Small intestine (tissue), 16 donors: ENCODE results near the gene TSPAN1. TPM values are rescaled to one million over a fixed set of nuclear protein-coding genes. Genes with fewer than 3 reads are reported as not detected.

ENCODE experiments used
- DNase-seq, 2 donors: peaks; one replicate each; pipeline versions ENCODE4 v3.0.0 to v3.0.0-alpha.2; 2013
- FAIRE-seq: peaks from 2 replicates; lab custom pipeline; 2012; peaks lifted over from hg19 to GRCh38; lab: Jason Lieb, UNC
- H3K27ac ChIP-seq, 3 donors: one replicate each; pipeline ENCODE4 v1.5.1; 2013; ENCODE audit warnings: low read length in 2 of 3, mild to moderate bottlenecking in 2 of 3, control low read depth in 1 of 3, inconsistent platforms in 1 of 3, low read depth in 1 of 3, moderate library complexity in 1 of 3
- H3K27me3 ChIP-seq, 3 donors: one replicate each; pipeline ENCODE4 v1.6.1; 2013; ENCODE audit warnings: low read length in 3 of 3, inconsistent platforms in 1 of 3; ENCODE audit not compliant: control insufficient read depth in 3 of 3, insufficient read depth in 3 of 3
- H3K36me3 ChIP-seq, 3 donors: one replicate each; pipeline ENCODE4 v1.6.1; 2013; ENCODE audit warnings: low read length in 3 of 3, inconsistent platforms in 1 of 3, low read depth in 1 of 3, mild to moderate bottlenecking in 1 of 3, moderate library complexity in 1 of 3; ENCODE audit not compliant: control insufficient read depth in 3 of 3, insufficient read depth in 2 of 3
- H3K4me1 ChIP-seq, 3 donors: one replicate each; pipeline ENCODE4 v1.6.1; 2013; ENCODE audit warnings: low read length in 2 of 3, inconsistent platforms in 1 of 3, low read depth in 1 of 3, mild to moderate bottlenecking in 1 of 3, moderate library complexity in 1 of 3; ENCODE audit not compliant: control insufficient read depth in 3 of 3, insufficient read depth in 2 of 3
- H3K4me3 ChIP-seq, 3 donors: one replicate each; pipeline ENCODE4 v1.5.1; 2013; ENCODE audit warnings: low read length in 3 of 3, control low read depth in 1 of 3, inconsistent platforms in 1 of 3, low read depth in 1 of 3, mild to moderate bottlenecking in 1 of 3, moderate library complexity in 1 of 3
- H3K9me3 ChIP-seq, 2 donors: one replicate each; pipeline ENCODE4 v1.6.1; 2013; ENCODE audit warnings: low read depth in 1 of 2, low read length in 1 of 2; ENCODE audit not compliant: control insufficient read depth in 2 of 2, insufficient read depth in 1 of 2
- WGBS, 3 donors: extraction: QIAGEN DNeasy Blood & Tissue Kit; methylation state at CpG; one replicate each; pipeline ENCODE4 v1.1.7; 2013; 5-methylcytosine and 5-hydroxymethylcytosine counted together
- long read RNA-seq, 10 donors: transcript quantifications; one replicate each; lab custom pipeline, GENCODE V29; 2026
- polyA plus RNA-seq, 4 donors: library from polyadenylated mRNA; stranded (reverse) in 3 of 4; unstranded in 1 of 4; fragments of 200-250 nt in 3 of 4; fragments of 120-200 nt in 1 of 4; gene quantifications; one replicate each; pipeline versions ENCODE4 v1.2.1 to v1.2.3, GENCODE V29; 2013
- donor health status: healthy with polysubstance abuse.
- donor health status: control.
- donor health status: control.
- donor health status: Bipolar disorder and iron deficiency.
- donor health status: healthy.

TSPAN1 gene, protein sequence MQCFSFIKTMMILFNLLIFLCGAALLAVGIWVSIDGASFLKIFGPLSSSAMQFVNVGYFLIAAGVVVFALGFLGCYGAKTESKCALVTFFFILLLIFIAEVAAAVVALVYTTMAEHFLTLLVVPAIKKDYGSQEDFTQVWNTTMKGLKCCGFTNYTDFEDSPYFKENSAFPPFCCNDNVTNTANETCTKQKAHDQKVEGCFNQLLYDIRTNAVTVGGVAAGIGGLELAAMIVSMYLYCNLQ
- polyA plus RNA-seq: 100 to 1,000 TPM in 1 of 4 donors, 10 to 100 TPM in 3; 22.7 to 104 (median 52.2) TPM
- long read RNA-seq, donor 1: 0 reads
- long read RNA-seq, donor 2, partial matches to known transcripts: 5 of 6 reads
- long read RNA-seq, donor 2, other reads (novel, unspliced or antisense): 0 of 6 reads
- long read RNA-seq, donor 3, partial matches to known transcripts: 0 of 1 reads
- long read RNA-seq, donor 3, other reads (novel, unspliced or antisense): 0 of 1 reads
- long read RNA-seq, donor 4: 0 reads
- long read RNA-seq, donor 5: 0 reads
- long read RNA-seq, donor 6, partial matches to known transcripts: 11 of 11 reads
- long read RNA-seq, donor 6, other reads (novel, unspliced or antisense): 0 of 11 reads
- long read RNA-seq, donor 7: 0 reads
- long read RNA-seq, donor 8: 0 reads
- long read RNA-seq, donor 9: 0 reads
- long read RNA-seq, donor 10, partial matches to known transcripts: 150 of 158 reads
- long read RNA-seq, donor 10, other reads (novel, unspliced or antisense): 5 of 158 reads

DNA sequence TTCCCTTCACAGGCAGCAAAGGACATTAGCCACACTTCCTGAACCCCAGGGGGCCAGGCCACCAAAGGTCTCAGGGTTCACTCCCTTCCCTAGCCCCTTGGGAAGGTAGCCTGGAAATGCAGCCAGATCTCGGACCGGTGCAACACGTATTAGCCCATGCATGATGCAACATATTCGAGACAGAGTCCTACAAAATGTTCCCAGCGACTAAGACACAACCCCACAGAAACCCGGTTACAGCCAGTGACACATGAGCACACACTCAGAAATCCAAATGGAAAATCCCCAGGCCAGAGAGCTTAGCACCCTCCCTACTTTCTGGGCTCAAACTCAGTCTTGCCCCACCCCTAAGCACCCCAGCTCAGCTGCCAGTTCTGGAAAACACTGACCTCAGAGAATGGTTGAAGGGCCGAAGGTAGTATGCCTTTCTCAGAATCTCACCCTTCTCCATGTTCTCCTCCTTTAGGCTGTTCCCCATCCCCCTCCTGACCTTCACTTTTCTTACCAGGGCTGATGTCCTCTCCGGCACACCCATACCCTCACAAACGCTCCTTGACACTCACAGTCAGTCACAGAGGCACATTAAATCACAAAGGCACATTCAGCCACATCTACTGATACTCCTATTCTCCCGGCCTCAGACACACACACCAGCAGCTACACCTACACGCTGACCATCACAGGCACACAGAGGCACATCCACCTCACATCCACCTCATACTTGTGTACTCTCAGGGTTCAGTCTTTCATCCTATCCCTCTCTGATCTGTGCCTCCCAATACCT lies at the start of gene TSPAN1:
Gene TSPAN1, plus strand, starts transcription at position 640 of the 784 bp plus-strand sequence. CDS start 6,021 bp downstream, outside the sequence.
- 48 to 57% (median 49%) methylated on average over 11 of the region's 11 CpGs for WGBS, 3 donors
- Histone ChIP-seq H3K4me3 (no peak within 1 kb of the TSS), H3K4me1 (peaks cover 0 to 7% (median 0%) of the 10 kb centered on the region in 3 donors), H3K27me3 (no peaks in the 10 kb centered on the region), H3K27ac (peak within 1 kb of the TSS in 1 of 3 donors; percentile 34), H3K9me3 (no peaks in the 10 kb centered on the region), H3K36me3 (peaks cover 0 to 2% (median 0%) of the 10 kb centered on the region in 3 donors)
- DNase-seq (no peak), FAIRE-seq (no peak)

- H3K36me3 ChIP-seq: no peaks in the 10 kb centered on the region
- H3K4me3 ChIP-seq: no peak overlapping the region
- no peaks in the 10 kb centered on the region for H3K9me3 ChIP-seq
- peaks cover 0 to under 1% (median 0%) of the 10 kb centered on the region in 3 donors for H3K4me1 ChIP-seq
- H3K27me3 ChIP-seq: peaks cover 0 to 5% (median 0%) of the 10 kb centered on the region in 3 donors
- 87 to 100% (median 90%) methylated on average over 3 of the region's 3 CpGs for WGBS, 3 donors
- H3K27ac ChIP-seq: no peak overlapping the region
- DNase-seq: no peak
- no peak for FAIRE-seq
These were observed 46.5 kb upstream of the TSPAN1 start for GRCh38 chr1:46128344-46128743.

DNA sequence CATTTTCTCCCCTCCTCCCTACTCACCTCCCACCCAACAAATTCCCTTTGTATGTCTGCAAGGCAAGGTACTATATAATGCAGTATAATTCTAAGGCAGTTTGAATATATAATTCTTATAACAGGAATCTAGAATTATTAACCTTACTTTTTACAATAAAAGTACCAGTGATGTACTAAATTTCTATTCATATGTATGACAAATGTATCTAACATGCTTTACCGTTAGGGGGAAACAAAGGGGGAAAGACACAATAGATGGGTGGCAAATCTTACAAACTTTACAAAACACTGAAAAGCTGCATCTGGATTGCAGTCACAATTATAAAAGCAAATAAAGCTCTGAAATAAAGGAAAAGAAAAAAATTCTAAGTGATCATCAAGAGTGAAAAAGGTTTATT lies 44.8 kb upstream of the TSPAN1 start:
- FAIRE-seq: no peak
- Histone ChIP-seq H3K27ac (no peak overlapping the region), H3K27me3 (peaks cover 0 to 5% (median 0%) of the 10 kb centered on the region in 3 donors), H3K4me1 (peaks cover 0 to 6% (median 5%) of the 10 kb centered on the region in 3 donors), H3K36me3 (no peaks in the 10 kb centered on the region), H3K4me3 (peak overlapping the region in 1 of 3 donors; percentile 84), H3K9me3 (no peaks in the 10 kb centered on the region)
- DNase-seq: no peak
- WGBS, 3 donors: 52 to 86% (median 80%) methylated on average over 1 of the region's 1 CpG

GRCh38 chr1:46130606-46131005 lies 44.3 kb upstream of the TSPAN1 start:
- DNase-seq (peak; percentile 7 to 28), FAIRE-seq (no peak)
- no peaks in the 10 kb centered on the region for H3K9me3 ChIP-seq
- WGBS, 3 donors: 17 to 23% (median 18%) methylated on average over 5 of the region's 5 CpGs
- peak overlapping the region in 1 of 3 donors; percentile 84 for H3K4me3 ChIP-seq
- peaks cover 0 to 5% (median 0%) of the 10 kb centered on the region in 3 donors for H3K27me3 ChIP-seq
- H3K4me1 ChIP-seq: peaks cover 0 to 6% (median 6%) of the 10 kb centered on the region in 3 donors
- H3K36me3 ChIP-seq: no peaks in the 10 kb centered on the region
- peak overlapping the region in 1 of 3 donors; percentile 49 for H3K27ac ChIP-seq

DNA sequence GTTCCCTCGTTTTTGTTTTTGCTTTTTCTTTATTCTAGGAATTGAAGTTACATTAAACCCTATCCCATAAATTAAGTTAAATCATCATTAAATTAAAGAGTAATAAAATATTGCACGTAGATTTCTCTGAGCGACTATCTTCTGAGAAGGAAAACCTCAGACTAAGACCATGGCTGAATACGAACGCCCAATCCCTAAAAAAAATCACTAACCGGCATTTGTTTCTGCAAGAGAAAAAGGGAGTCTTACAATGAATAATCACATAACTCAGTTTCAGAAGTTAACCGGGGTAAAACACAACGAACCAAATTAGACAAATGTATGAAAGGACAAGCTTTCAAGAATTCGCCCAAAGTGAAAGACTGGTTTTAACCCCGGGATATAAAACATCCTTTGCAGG lies 43.8 kb upstream of the TSPAN1 start:
- Histone ChIP-seq H3K9me3 (no peaks in the 10 kb centered on the region), H3K4me3 (peak overlapping the region; percentile 7 to 84 (median 79)), H3K27me3 (peaks cover 0 to 5% (median 0%) of the 10 kb centered on the region in 3 donors), H3K36me3 (no peaks in the 10 kb centered on the region), H3K4me1 (peaks cover 0 to 6% (median 6%) of the 10 kb centered on the region in 3 donors), H3K27ac (peak overlapping the region in 1 of 3 donors; percentile 49)
- WGBS, 3 donors: 3 to 5% (median 3%) methylated on average over 10 of the region's 10 CpGs
- peak; percentile 9 to 34 for DNase-seq
- no peak for FAIRE-seq

DNA sequence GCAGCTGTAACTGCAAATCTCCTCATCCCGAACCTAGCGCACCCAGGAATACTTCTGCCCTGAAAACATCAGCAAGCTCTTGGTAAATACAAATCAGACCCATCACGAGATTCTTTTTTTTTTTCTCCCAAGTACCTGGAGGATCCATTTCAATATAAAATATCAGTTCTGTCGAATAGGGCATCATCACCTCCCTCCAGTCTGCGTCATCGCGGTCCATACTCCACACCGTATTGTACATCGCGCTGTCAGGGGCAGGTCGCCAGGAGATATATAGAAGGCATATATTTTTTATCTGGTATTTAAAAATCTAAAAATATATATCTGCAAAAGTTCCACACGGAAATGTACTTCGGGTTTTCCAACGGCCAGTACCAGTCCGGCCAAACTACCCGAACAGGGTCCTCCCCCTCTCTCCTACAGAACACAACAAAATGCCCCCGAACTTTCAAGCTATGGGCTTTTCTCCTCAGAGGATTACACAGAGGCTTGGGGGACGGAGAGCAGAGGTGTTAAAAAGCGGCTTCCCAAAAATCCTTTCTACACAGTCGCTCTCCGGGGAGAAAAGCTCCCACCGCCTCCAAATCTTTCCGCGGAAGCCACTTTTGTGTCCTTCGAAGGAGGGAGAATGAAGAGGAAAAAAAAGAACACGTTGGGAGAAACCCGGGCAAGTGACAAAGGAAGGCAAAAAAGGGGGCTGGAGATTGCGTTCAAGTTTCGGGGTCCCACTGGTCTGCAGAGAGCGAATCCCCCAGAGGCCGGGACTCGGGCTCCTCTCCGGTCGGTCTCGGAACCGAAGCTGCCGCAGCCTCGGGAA lies 43.0 kb upstream of the TSPAN1 start:
- peak; percentile 61 to 63 for DNase-seq
- H3K27me3 ChIP-seq: peaks cover 0 to 5% (median 0%) of the 10 kb centered on the region in 3 donors
- H3K36me3 ChIP-seq: no peaks in the 10 kb centered on the region
- 0 to 1% (median 0%) methylated on average over 37 to 38 of the region's 38 CpGs for WGBS, 3 donors
- peaks cover 0 to 6% (median 6%) of the 10 kb centered on the region in 3 donors for H3K4me1 ChIP-seq
- peak overlapping the region; percentile 68 to 99 (median 94) for H3K27ac ChIP-seq
- FAIRE-seq: no peak
- H3K4me3 ChIP-seq: peak overlapping the region; percentile 26 to 84 (median 79)
- H3K9me3 ChIP-seq: no peaks in the 10 kb centered on the region

DNA sequence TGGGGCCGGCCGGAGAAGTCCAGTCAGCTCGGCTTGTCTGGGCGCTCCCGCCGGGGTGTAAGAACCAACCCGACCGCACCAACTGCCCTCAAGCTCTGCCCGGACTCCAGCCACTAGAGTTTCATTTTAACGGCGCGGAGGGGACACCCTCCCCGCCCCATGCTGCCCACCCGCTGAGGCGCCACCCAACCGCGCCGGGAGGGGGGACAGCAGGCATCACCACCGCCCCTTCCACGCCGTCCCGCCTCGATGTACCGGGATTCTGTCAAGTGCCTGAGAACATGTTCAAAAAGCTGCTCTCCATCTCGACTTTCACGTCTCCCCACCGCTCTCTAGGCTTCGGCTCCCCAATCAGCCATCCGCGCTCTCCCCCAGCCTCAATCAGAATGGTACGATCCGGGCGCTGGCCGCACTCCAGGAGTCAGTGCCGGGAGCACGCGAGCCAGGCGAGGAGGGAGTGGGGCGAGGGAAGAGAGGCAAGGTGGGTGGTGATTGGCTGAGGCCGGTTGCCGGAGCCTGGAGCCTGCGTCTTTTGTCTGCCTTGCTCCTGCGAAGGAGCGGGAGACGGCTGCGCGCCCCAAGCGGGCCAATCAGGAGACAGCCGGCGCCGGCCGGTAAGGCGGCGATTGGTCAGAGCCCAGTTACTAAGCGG lies 42.2 kb upstream of the TSPAN1 start, which contains the start of gene PIK3R3:
Gene PIK3R3, minus strand, starts transcription at position 101 of the 652 bp plus-strand sequence. CDS start 677 bp downstream, outside the sequence.
- 0 to 1% (median 0%) methylated on average over 45 to 55 of the region's 55 CpGs for WGBS, 3 donors
- peaks cover 0 to 5% (median 0%) of the 10 kb centered on the region in 3 donors for H3K27me3 ChIP-seq
- DNase-seq (peak; percentile 98 to 99), FAIRE-seq (no peak)
- no peaks in the 10 kb centered on the region for H3K36me3 ChIP-seq
- H3K9me3 ChIP-seq: no peaks in the 10 kb centered on the region
- peaks cover 0 to 6% (median 6%) of the 10 kb centered on the region in 3 donors for H3K4me1 ChIP-seq
- peak within 1 kb of the TSS; percentile 68 to 99 (median 94) for H3K27ac ChIP-seq
- peak within 1 kb of the TSS; percentile 53 to 84 (median 79) for H3K4me3 ChIP-seq
